Progenitor cell of endocrine pancreas (in vitro differentiated cells): ENCODE data around the gene SMIM5. TPM values are rescaled to one million over a fixed set of nuclear protein-coding genes. Genes with fewer than 3 reads are reported as not detected.
"Not testable (repeated sequence)": the region's sequence is repeated elsewhere in the genome, so short reads cannot be mapped to it uniquely, and the experiment has no call there.

Source experiments
- DNase-seq: peaks from one replicate; pipeline ENCODE4 v3.0.0; 2021; ENCODE audit warnings: low spot score; ENCODE audit not compliant: unreplicated experiment
- H3K27ac Mint-ChIP-seq: 2 replicates; pipeline ENCODE4 v1.8.0; 2021; ENCODE audit warnings: mild to moderate bottlenecking, moderate library complexity, mixed read lengths
- H3K27me3 Mint-ChIP-seq: 2 replicates; pipeline ENCODE4 v1.8.0; 2021; ENCODE audit warnings: mixed read lengths
- H3K36me3 Mint-ChIP-seq: 2 replicates; pipeline ENCODE4 v1.8.0; 2022; ENCODE audit warnings: mixed read lengths; ENCODE audit not compliant: insufficient read depth
- H3K4me1 Mint-ChIP-seq: 2 replicates; pipeline ENCODE4 v1.8.0; 2021; ENCODE audit warnings: low read depth, mixed read lengths
- H3K4me3 Mint-ChIP-seq: 2 replicates; pipeline ENCODE4 v1.8.0; 2021; ENCODE audit warnings: low read depth, mild to moderate bottlenecking, moderate library complexity, mixed read lengths
- H3K9me3 Mint-ChIP-seq: 2 replicates; pipeline ENCODE4 v1.8.0; 2021; ENCODE audit warnings: low read depth, mixed read lengths
- total RNA-seq: library from RNA; stranded (reverse); gene quantifications from 2 replicates; pipeline ENCODE4 v1.2.1, GENCODE V29; 2021
- TF ChIP-seq, protein P1 (sequence below): fragments of 200-600 bp; sonication (generic); IDR thresholded peaks from one replicate; pipeline ENCODE4 v1.5.0; 2021; ENCODE audit warnings: antibody characterized with exemption, mild to moderate bottlenecking; ENCODE audit not compliant: unreplicated experiment

SMIM5 gene
- total RNA-seq, 1 donor from 2014 or later: 4.4 TPM

DNA sequence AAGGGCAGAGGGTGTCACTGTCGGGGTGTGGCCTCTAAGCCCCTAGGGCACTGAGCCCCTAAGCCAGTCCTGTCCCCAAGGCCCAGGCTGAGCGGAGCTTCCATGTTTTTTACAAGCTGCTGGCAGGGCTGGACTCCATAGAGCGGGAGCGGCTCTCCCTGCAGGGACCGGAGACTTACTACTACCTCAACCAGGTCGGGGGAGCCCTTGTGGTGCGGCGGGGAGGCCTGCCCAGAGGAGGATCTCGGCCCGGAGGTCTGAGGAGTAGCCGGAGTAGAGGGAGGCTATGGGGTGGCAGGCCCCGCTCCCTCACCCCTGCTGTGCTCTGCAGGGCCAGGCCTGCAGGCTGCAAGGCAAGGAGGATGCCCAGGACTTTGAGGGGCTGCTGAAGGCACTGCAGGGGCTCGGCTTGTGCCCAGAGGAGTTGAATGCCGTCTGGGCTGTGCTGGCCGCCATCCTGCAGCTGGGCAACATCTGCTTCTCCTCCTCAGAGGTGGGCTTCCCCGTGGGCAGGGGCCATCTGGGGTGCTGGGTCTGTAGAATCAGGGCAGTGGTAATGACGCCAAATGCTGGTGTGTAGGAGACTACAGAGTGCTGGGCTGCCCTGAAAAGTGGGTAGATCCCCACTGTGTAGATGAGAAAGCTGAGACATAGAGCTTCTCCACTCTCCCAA, 40.8 kb upstream of the SMIM5 start:
- peaks cover under 1% of the 10 kb centered on the region for H3K4me1 Mint-ChIP-seq
- H3K36me3 Mint-ChIP-seq: no peaks in the 10 kb centered on the region
- H3K9me3 Mint-ChIP-seq: no peaks in the 10 kb centered on the region
- DNase-seq: no peak
- no peak overlapping the region for H3K4me3 Mint-ChIP-seq
- no peak overlapping the region for H3K27ac Mint-ChIP-seq
- TF ChIP-seq, protein P1, sequence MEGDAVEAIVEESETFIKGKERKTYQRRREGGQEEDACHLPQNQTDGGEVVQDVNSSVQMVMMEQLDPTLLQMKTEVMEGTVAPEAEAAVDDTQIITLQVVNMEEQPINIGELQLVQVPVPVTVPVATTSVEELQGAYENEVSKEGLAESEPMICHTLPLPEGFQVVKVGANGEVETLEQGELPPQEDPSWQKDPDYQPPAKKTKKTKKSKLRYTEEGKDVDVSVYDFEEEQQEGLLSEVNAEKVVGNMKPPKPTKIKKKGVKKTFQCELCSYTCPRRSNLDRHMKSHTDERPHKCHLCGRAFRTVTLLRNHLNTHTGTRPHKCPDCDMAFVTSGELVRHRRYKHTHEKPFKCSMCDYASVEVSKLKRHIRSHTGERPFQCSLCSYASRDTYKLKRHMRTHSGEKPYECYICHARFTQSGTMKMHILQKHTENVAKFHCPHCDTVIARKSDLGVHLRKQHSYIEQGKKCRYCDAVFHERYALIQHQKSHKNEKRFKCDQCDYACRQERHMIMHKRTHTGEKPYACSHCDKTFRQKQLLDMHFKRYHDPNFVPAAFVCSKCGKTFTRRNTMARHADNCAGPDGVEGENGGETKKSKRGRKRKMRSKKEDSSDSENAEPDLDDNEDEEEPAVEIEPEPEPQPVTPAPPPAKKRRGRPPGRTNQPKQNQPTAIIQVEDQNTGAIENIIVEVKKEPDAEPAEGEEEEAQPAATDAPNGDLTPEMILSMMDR: no peak
- no peaks in the 10 kb centered on the region for H3K27me3 Mint-ChIP-seq

DNA sequence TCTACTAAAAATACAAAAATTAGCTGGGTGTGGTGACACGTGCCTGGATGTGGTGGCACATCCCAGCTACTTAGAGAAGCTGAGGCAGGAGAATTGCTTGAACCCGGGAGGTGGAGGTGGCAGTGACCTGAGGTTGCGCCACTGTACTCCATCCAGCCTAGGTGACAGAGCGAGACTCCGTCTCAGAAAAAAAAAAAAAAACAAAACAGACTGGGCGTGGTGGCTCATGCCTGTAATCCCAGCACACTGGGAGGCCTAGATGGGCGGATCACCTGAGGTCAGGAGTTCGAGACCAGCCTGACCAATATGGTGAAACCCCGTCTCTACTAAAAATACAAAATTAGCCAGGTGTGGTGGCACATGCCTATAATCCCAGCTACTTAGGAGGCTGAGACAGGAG, 39.8 kb upstream of the SMIM5 start:
- H3K9me3 Mint-ChIP-seq, H3K36me3 Mint-ChIP-seq, H3K4me1 Mint-ChIP-seq: not testable (repeated sequence)

DNA sequence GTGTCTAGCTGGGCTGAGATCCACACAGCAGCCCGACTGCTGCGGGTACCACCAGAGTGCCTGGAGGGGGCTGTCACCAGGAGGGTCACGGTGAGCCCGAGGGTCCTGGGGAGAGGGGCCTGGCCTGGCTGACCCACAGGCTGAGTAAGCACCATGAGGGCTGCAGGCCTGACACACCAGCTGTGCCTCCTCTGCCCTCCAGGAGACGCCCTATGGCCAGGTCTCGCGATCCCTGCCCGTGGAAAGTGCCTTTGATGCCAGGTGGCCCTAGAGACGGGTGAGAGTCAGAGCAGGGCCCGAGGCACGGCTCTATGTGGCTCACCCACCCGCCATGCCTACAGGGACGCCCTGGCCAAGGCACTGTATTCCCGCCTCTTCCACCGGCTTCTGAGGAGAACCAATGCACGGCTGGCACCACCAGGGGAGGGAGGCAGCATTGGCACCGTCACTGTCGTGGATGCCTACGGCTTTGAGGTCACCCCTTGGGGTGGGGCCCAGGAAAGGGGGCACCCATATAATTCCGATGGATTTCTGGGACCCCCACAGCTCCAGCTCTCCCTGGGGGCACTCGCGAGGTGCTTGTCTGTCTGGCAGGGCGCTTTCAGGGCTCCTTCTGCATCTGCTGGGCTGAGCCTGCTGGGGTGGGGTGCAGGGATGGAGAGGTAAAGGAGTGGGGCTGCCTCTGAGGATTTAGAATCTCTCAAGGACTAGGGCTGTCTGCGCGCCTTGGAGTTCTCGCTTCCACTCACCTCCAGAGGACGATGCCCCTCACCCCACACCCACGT, 38.5 kb upstream of the SMIM5 start:
- Mint-ChIP-seq H3K27me3 (no peaks in the 10 kb centered on the region), H3K27ac (no peak overlapping the region), H3K9me3 (no peaks in the 10 kb centered on the region), H3K4me3 (no peak overlapping the region), H3K36me3 (no peaks in the 10 kb centered on the region), H3K4me1 (no peaks in the 10 kb centered on the region)
- DNase-seq: no peak
- TF ChIP-seq, protein P1: no peak

More for the DNA sequence above, 39.8 kb upstream of the SMIM5 start:
- DNase-seq, H3K4me3 Mint-ChIP-seq, H3K27me3 Mint-ChIP-seq, H3K27ac Mint-ChIP-seq: not testable (repeated sequence)

DNA sequence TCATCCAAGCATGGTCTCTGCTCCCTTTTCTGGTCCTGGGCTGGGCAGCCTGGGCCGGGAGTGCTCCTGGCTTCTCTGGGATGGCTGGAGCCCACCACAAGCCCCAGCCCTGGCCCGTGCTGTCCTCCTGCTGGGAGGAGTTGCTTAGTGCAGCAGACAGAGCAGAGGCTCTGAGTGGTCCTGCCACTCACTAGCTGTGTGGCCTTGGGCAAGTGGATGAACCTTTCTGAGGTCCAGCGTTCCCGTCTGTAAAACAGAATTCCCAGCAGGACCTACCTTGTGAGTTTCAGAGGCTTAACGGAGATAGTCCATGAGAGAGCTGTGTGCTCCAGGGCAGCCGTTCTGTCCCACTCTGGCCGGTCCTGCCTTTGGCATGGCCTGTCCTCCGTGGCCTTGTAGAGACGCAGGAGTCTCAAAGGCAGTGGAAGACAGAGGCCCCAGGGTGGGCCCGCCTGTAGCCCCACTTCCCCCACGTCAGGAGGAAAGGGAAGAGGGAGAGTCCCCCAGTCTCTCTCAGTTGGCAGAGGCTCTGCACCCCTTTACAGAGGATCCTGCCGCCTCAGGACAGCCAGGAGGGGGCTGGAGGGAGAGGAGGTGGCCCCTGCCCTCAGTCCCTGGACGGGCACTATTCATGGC, 37.8 kb upstream of the SMIM5 start:
- DNase-seq: no peak
- Mint-ChIP-seq H3K27ac (no peak overlapping the region), H3K36me3 (no peaks in the 10 kb centered on the region), H3K4me3 (no peak overlapping the region), H3K9me3 (no peaks in the 10 kb centered on the region), H3K4me1 (no peaks in the 10 kb centered on the region), H3K27me3 (no peaks in the 10 kb centered on the region)
- TF ChIP-seq, protein P1: no peak

DNA sequence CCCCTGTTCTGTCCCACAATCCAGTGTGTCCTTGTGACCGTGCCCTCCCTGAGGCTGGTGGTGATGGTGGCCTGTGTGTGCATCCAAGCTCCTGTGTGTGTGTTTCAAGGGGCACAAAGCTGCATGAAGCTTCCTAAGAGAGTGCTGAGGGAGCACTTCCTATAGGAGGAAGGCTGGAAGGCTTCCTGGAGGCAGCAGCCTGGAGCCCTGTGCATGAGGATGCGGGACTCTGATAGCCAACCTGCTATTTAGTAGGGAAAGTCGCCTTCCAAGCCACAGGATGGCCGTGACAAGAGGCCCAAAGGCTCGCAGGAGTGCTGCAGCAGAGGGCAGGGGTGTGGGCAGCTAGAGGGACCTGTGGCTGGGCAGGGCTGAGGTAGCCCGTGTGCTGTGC, 37.3 kb upstream of the SMIM5 start:
- Mint-ChIP-seq H3K36me3 (no peaks in the 10 kb centered on the region), H3K27ac (no peak overlapping the region), H3K4me1 (no peaks in the 10 kb centered on the region), H3K9me3 (no peaks in the 10 kb centered on the region), H3K27me3 (no peaks in the 10 kb centered on the region), H3K4me3 (no peak overlapping the region)
- TF ChIP-seq, protein P1: no peak
- no peak for DNase-seq
